Measurements from ENCODE around the gene L3MBTL2. TPM values are rescaled to one million over a fixed set of nuclear protein-coding genes. Genes with fewer than 3 reads are reported as not detected.

The L3MBTL2 gene
- total RNA-seq, 1 donor from 2014 or later = 51.9 TPM

GRCh38 chr22:41238570-41239442 lies 33.7 kb downstream of the L3MBTL2 start:
- intact Hi-C loops (cut with micrococcal nuclease) = no loop called here
- Mint-ChIP-seq H3K4me1 (ENCODE audit: low read depth) (no peaks in the 10 kb centered on the region), H3K27me3 (ENCODE audit: insufficient read depth) (peaks cover 2% of the 10 kb centered on the region), H3K36me3 (ENCODE audit: low read depth) (no peaks in the 10 kb centered on the region), H3K9me3 (no peaks in the 10 kb centered on the region), H3K4me3 (peak overlapping the region; percentile 58), H3K27ac (no peak overlapping the region)
- DNase-seq (ENCODE audit: low spot score) = no peak

GRCh38 chr22:41239443-41240128 lies 34.5 kb downstream of the L3MBTL2 start:
- H3K36me3 Mint-ChIP-seq (ENCODE audit: low read depth) = no peaks in the 10 kb centered on the region
- no peaks in the 10 kb centered on the region for H3K4me1 Mint-ChIP-seq (ENCODE audit: low read depth)
- DNase-seq (ENCODE audit: low spot score) = no peak
- H3K9me3 Mint-ChIP-seq = no peaks in the 10 kb centered on the region
- intact Hi-C loops (cut with micrococcal nuclease) = no loop called here
- no peak overlapping the region for H3K27ac Mint-ChIP-seq
- no peak overlapping the region for H3K4me3 Mint-ChIP-seq
- peaks cover 2% of the 10 kb centered on the region for H3K27me3 Mint-ChIP-seq (ENCODE audit: insufficient read depth)

GRCh38 chr22:41240377-41241132 lies 35.4 kb downstream of the L3MBTL2 start, which contains the start of gene CHADL:
CHADL (minus strand) TSS chr22:41240931; CDS start chr22:41240881, 50 bp downstream.
- H3K4me3 Mint-ChIP-seq = no peak within 1 kb of the TSS
- H3K36me3 Mint-ChIP-seq (ENCODE audit: low read depth) = no peaks in the 10 kb centered on the region
- intact Hi-C loops (cut with micrococcal nuclease) = no loop called here
- no peaks in the 10 kb centered on the region for H3K9me3 Mint-ChIP-seq
- no peak for DNase-seq (ENCODE audit: low spot score)
- H3K4me1 Mint-ChIP-seq (ENCODE audit: low read depth) = no peaks in the 10 kb centered on the region
- no peak within 1 kb of the TSS for H3K27ac Mint-ChIP-seq
- peaks cover 2% of the 10 kb centered on the region for H3K27me3 Mint-ChIP-seq (ENCODE audit: insufficient read depth)

GRCh38 chr22:41241133-41241676 lies 36.1 kb downstream of the L3MBTL2 start:
- Mint-ChIP-seq H3K27ac (no peak overlapping the region), H3K4me1 (ENCODE audit: low read depth) (no peaks in the 10 kb centered on the region), H3K27me3 (ENCODE audit: insufficient read depth) (peaks cover 2% of the 10 kb centered on the region), H3K9me3 (no peaks in the 10 kb centered on the region), H3K4me3 (no peak overlapping the region), H3K36me3 (ENCODE audit: low read depth) (peaks cover 3% of the 10 kb centered on the region)
- DNase-seq (ENCODE audit: low spot score) = no peak
- intact Hi-C loops (cut with micrococcal nuclease) = no loop called here

GRCh38 chr22:41242396-41243117 lies 37.4 kb downstream of the L3MBTL2 start:
- no peaks in the 10 kb centered on the region for H3K4me1 Mint-ChIP-seq (ENCODE audit: low read depth)
- DNase-seq (ENCODE audit: low spot score) = no peak
- H3K4me3 Mint-ChIP-seq = no peak overlapping the region
- H3K36me3 Mint-ChIP-seq (ENCODE audit: low read depth) = peaks cover 8% of the 10 kb centered on the region
- no peak overlapping the region for H3K27ac Mint-ChIP-seq
- H3K27me3 Mint-ChIP-seq (ENCODE audit: insufficient read depth) = peaks cover 2% of the 10 kb centered on the region
- intact Hi-C loops (cut with micrococcal nuclease) = no loop called here
- H3K9me3 Mint-ChIP-seq = no peaks in the 10 kb centered on the region

GRCh38 chr22:41243361-41243760 lies 38.2 kb downstream of the L3MBTL2 start:
- Mint-ChIP-seq H3K36me3 (ENCODE audit: low read depth) (peaks cover 12% of the 10 kb centered on the region), H3K4me1 (ENCODE audit: low read depth) (no peaks in the 10 kb centered on the region), H3K9me3 (no peaks in the 10 kb centered on the region), H3K4me3 (no peak overlapping the region), H3K27me3 (ENCODE audit: insufficient read depth) (peaks cover 2% of the 10 kb centered on the region), H3K27ac (no peak overlapping the region)
- intact Hi-C loops (cut with micrococcal nuclease) = no loop called here
- no peak for DNase-seq (ENCODE audit: low spot score)

DNA sequence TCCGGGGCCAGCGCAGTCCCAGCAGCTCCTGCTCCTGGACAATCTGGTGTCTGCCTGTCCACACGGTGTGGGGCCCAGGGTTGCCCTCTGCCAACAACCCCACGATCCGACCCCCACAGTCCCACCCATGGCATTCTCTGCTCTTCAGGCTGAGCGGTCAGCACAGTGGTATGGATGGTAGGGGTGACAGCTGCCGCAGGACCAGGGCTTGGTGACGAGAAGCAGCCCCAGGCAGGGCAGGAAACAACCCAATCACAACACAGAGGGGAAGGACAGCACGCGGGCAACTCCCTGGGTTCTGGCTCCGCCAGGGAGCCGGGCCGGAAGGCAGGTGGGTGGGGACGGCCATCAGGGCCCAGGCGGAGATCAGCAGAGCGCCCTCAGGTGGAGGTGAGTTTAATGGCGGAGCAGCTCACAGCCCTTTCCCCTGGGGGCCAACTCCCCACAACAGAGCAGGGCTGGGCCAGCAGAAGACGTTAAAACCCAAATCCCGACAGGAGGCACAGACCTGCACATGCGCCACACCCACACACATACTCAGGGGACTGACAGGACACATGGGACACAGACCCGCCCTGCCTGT lies 40.9 kb downstream of the L3MBTL2 start:
- Mint-ChIP-seq H3K4me3 (no peak overlapping the region), H3K4me1 (ENCODE audit: low read depth) (no peaks in the 10 kb centered on the region), H3K27me3 (ENCODE audit: insufficient read depth) (no peaks in the 10 kb centered on the region), H3K36me3 (ENCODE audit: low read depth) (peaks cover 21% of the 10 kb centered on the region), H3K27ac (no peak overlapping the region), H3K9me3 (no peaks in the 10 kb centered on the region)
- no peak for DNase-seq (ENCODE audit: low spot score)
- intact Hi-C loops (cut with micrococcal nuclease) = no loop called here

DNA sequence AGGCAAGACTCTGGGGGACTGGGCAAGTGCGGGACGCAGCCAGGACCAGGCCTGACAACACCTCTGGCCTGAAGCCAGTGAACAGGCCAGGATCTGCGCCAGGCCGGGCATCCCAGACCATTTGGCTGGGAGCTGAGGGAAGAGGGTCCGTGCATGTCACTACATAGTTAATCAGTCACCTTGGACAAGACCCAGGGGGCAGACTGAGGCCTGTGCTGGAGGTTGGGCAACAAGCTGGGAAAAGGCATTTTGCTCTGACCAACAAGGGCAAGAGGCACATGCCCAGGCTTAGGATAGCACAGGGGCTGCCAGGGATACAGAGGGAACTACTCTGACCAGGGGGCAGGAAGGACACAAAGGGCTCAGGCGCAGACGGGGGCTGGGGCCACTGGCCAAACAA lies 42.6 kb downstream of the L3MBTL2 start:
- Mint-ChIP-seq H3K4me3 (no peak overlapping the region), H3K9me3 (no peaks in the 10 kb centered on the region), H3K27me3 (ENCODE audit: insufficient read depth) (no peaks in the 10 kb centered on the region), H3K4me1 (ENCODE audit: low read depth) (no peaks in the 10 kb centered on the region), H3K36me3 (ENCODE audit: low read depth) (peaks cover 26% of the 10 kb centered on the region), H3K27ac (no peak overlapping the region)
- DNase-seq (ENCODE audit: low spot score) = no peak
- intact Hi-C loops (cut with micrococcal nuclease) = no loop called here

- no peak overlapping the region for H3K27ac Mint-ChIP-seq
- no peak overlapping the region for H3K4me3 Mint-ChIP-seq
- H3K9me3 Mint-ChIP-seq = no peaks in the 10 kb centered on the region
- peaks cover 26% of the 10 kb centered on the region for H3K36me3 Mint-ChIP-seq (ENCODE audit: low read depth)
- H3K27me3 Mint-ChIP-seq (ENCODE audit: insufficient read depth) = no peaks in the 10 kb centered on the region
- no peak for DNase-seq (ENCODE audit: low spot score)
- intact Hi-C loops (cut with micrococcal nuclease) = no loop called here
- no peaks in the 10 kb centered on the region for H3K4me1 Mint-ChIP-seq (ENCODE audit: low read depth)
Observed at GRCh38 chr22:41248314-41248713, 43.2 kb downstream of the L3MBTL2 start.

- Mint-ChIP-seq H3K36me3 (ENCODE audit: low read depth) (peaks cover 28% of the 10 kb centered on the region), H3K27me3 (ENCODE audit: insufficient read depth) (no peaks in the 10 kb centered on the region), H3K9me3 (no peaks in the 10 kb centered on the region), H3K4me1 (ENCODE audit: low read depth) (no peaks in the 10 kb centered on the region), H3K27ac (no peak overlapping the region), H3K4me3 (no peak overlapping the region)
- intact Hi-C loops (cut with micrococcal nuclease) = no loop called here
- DNase-seq (ENCODE audit: low spot score) = no peak
Observed at GRCh38 chr22:41248758-41249157, 43.6 kb downstream of the L3MBTL2 start.

GRCh38 chr22:41249442-41249841 lies 44.3 kb downstream of the L3MBTL2 start:
- Mint-ChIP-seq H3K27me3 (ENCODE audit: insufficient read depth) (no peaks in the 10 kb centered on the region), H3K27ac (no peak overlapping the region), H3K36me3 (ENCODE audit: low read depth) (peaks cover 30% of the 10 kb centered on the region), H3K4me3 (no peak overlapping the region), H3K4me1 (ENCODE audit: low read depth) (no peaks in the 10 kb centered on the region), H3K9me3 (no peaks in the 10 kb centered on the region)
- DNase-seq (ENCODE audit: low spot score) = no peak
- intact Hi-C loops (cut with micrococcal nuclease) = no loop called here

DNA sequence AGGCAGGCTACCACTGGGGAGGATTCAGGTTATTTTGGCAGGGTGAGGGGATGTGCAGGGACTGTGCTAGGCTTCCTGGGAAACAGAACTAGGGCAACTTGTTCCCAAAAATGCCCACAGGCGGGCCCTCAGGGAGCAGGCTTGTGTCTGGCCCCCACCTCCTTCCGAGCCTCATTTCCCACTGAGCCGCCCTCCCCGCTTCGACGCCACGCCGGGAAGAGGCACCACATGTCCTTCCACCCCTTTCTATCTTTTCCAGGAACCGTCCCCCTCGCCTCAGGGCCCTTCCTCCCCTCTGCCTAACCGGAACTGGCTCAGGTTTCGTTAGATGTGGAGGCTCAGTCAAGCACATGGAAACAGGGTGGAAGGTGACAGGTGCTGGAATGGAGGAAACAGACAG lies 45.0 kb downstream of the L3MBTL2 start:
- intact Hi-C loops (cut with micrococcal nuclease) = no loop called here
- no peak for DNase-seq (ENCODE audit: low spot score)
- H3K9me3 Mint-ChIP-seq = no peaks in the 10 kb centered on the region
- H3K4me3 Mint-ChIP-seq = no peak overlapping the region
- H3K36me3 Mint-ChIP-seq (ENCODE audit: low read depth) = peaks cover 32% of the 10 kb centered on the region
- no peaks in the 10 kb centered on the region for H3K27me3 Mint-ChIP-seq (ENCODE audit: insufficient read depth)
- H3K27ac Mint-ChIP-seq = no peak overlapping the region
- no peaks in the 10 kb centered on the region for H3K4me1 Mint-ChIP-seq (ENCODE audit: low read depth)

Data from activated T-helper 1 cell treated with anti-CD3 and anti-CD28 coated beads, Interleukin-12 subunit alpha, Interleukin-12 subunit beta, Interleukin-2, Interleukin-4 antibody, amounts not matched to agents 30 ng/mL and 10 ng/mL and 1 ng/mL, durations not matched to agents 14 hours and 24 hours and 36 hours (primary cell).